Right atrium auricular region (tissue), 2 donors: Measurements from ENCODE around the gene AIFM2. TPM values are rescaled to one million over a fixed set of nuclear protein-coding genes. Genes with fewer than 3 reads are reported as not detected.
"Not testable (repeated sequence)": the region's sequence is repeated elsewhere in the genome, so short reads cannot be mapped to it uniquely, and the experiment has no call there.

Experiments used
- DNase-seq: peaks from one replicate; pipeline ENCODE4 v3.0.0-alpha.2; 2019; ENCODE audit warnings: low spot score
- H3K27ac ChIP-seq, 2 donors: fragments of 200-600 bp; sonication (generic); 1 replicate in 1 of 2; 2 replicates in 1 of 2; pipeline ENCODE4 v1.5.1; 2016 to 2019
- H3K27me3 ChIP-seq, 2 donors: fragments of 200-600 bp; sonication (generic); one replicate each; pipeline versions ENCODE4 v1.5.1 to v1.6.0; 2017 to 2019
- H3K36me3 ChIP-seq: fragments of 200-600 bp; sonication (generic); one replicate; pipeline ENCODE4 v1.5.1; 2016
- H3K4me1 ChIP-seq, 2 donors: fragments of 200-600 bp; sonication (generic); one replicate each; pipeline versions ENCODE4 v1.5.1 to v1.6.0; 2017 to 2019
- H3K4me3 ChIP-seq, 2 donors: fragments of 200-600 bp; sonication (generic); 1 replicate in 1 of 2; 2 replicates in 1 of 2; pipeline ENCODE4 v1.5.1; 2017 to 2019; ENCODE audit warnings: mild to moderate bottlenecking in 1 of 2, moderate library complexity in 1 of 2
- H3K9me3 ChIP-seq, 2 donors: fragments of 200-600 bp; sonication (generic); one replicate each; pipeline ENCODE4 v1.5.1; 2019
- CTCF ChIP-seq, 2 donors: fragments of 200-600 bp; sonication (generic); IDR thresholded peaks; one replicate each; pipeline ENCODE4 v1.5.1; 2019; ENCODE audit warnings: antibody characterized with exemption in 2 of 2
- total RNA-seq, 2 donors: library from RNA; depleted of rRNA; stranded (reverse); fragments of >200 nt; gene quantifications; one replicate each; pipeline ENCODE4 v1.1.0, GENCODE V29; 2016

Gene AIFM2
- total RNA-seq, 2 donors from 2014 or later = 6.2 to 12.0 TPM

- Histone ChIP-seq H3K9me3 (no peaks in the 10 kb centered on the region), H3K4me1 (peaks cover 0 to 52% of the 10 kb centered on the region in 2 donors), H3K27me3 (no peaks in the 10 kb centered on the region), H3K36me3 (peaks cover 28% of the 10 kb centered on the region), H3K4me3 (no peak overlapping the region), H3K27ac (no peak overlapping the region)
- no peak for TF ChIP-seq CTCF (IDR thresholded peaks at IDR 0.05)
- no peak for DNase-seq
Observed at GRCh38 chr10:70162892-70163201, 30.2 kb upstream of the AIFM2 start.

GRCh38 chr10:70162151-70162891 is 29.7 kb upstream of the AIFM2 start:
- Histone ChIP-seq H3K27me3 (no peaks in the 10 kb centered on the region), H3K4me1 (peaks cover 0 to 47% of the 10 kb centered on the region in 2 donors), H3K36me3 (peaks cover 31% of the 10 kb centered on the region), H3K9me3 (no peaks in the 10 kb centered on the region), H3K27ac (no peak overlapping the region), H3K4me3 (no peak overlapping the region)
- no peak for DNase-seq
- no peak for TF ChIP-seq CTCF (IDR thresholded peaks at IDR 0.05)

GRCh38 chr10:70160798-70161197 is 28.2 kb upstream of the AIFM2 start:
- H3K27ac ChIP-seq = no peak overlapping the region
- peaks cover 0 to 39% of the 10 kb centered on the region in 2 donors for H3K4me1 ChIP-seq
- H3K4me3 ChIP-seq = no peak overlapping the region
- H3K9me3 ChIP-seq = no peaks in the 10 kb centered on the region
- no peaks in the 10 kb centered on the region for H3K27me3 ChIP-seq
- no peak for TF ChIP-seq CTCF (IDR thresholded peaks at IDR 0.05)
- peaks cover 37% of the 10 kb centered on the region for H3K36me3 ChIP-seq
- DNase-seq = no peak

GRCh38 chr10:70159366-70159765 is 26.7 kb upstream of the AIFM2 start:
- peaks cover 45% of the 10 kb centered on the region for H3K36me3 ChIP-seq
- H3K27ac ChIP-seq, DNase-seq, H3K4me3 ChIP-seq, H3K27me3 ChIP-seq, H3K9me3 ChIP-seq: not testable (repeated sequence)
- H3K4me1 ChIP-seq = peaks cover 0 to 36% of the 10 kb centered on the region in 2 donors

- no peak for TF ChIP-seq CTCF (IDR thresholded peaks at IDR 0.05)
- peaks cover 0 to 25% of the 10 kb centered on the region in 2 donors for H3K4me1 ChIP-seq
- H3K27ac ChIP-seq = no peak overlapping the region
- DNase-seq = no peak
- H3K4me3 ChIP-seq = no peak overlapping the region
- no peaks in the 10 kb centered on the region for H3K9me3 ChIP-seq
- H3K36me3 ChIP-seq = peaks cover 52% of the 10 kb centered on the region
- H3K27me3 ChIP-seq = no peaks in the 10 kb centered on the region
Observed at GRCh38 chr10:70158113-70158512, 25.5 kb upstream of the AIFM2 start.

- H3K9me3 ChIP-seq = no peaks in the 10 kb centered on the region
- H3K36me3 ChIP-seq = peaks cover 65% of the 10 kb centered on the region
- DNase-seq = no peak
Observed at GRCh38 chr10:70155255-70155838, 22.7 kb upstream of the AIFM2 start.

More at GRCh38 chr10:70155255-70155838, 22.7 kb upstream of the AIFM2 start:
- peaks cover 0 to 4% of the 10 kb centered on the region in 2 donors for H3K4me1 ChIP-seq
- TF ChIP-seq CTCF (IDR thresholded peaks at IDR 0.05) = no peak
- H3K27me3 ChIP-seq = no peaks in the 10 kb centered on the region
- no peak overlapping the region for H3K4me3 ChIP-seq
- H3K27ac ChIP-seq = no peak overlapping the region
